ENCODE measurements around the gene SLC5A11.
"Not testable (repeated sequence)": the region's sequence is repeated elsewhere in the genome, so short reads cannot be mapped to it uniquely, and the experiment has no call there.

Gene SLC5A11

DNA sequence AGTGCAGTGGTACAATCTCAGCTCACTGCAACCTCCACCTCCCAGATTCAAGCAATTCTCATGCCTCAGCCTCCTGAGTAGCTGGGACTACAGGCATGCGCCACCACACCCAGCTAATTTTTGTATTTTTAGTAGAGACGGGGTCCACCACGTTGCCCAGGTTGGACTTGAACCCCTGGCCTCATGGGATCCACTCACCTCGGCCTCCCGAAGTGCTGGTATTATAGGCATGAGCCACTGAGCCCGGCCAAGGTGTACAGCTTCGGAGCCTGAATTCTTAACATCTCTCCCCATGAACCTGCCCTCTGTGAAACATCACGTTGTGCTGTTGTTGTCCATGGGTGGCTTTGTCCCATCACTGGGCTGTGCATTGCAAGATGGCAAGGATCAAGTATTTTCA, 11.1 kb downstream of the SLC5A11 start:
- H3K4me3 ChIP-seq (ENCODE audit: low read depth, low read length), result not testable (repeated sequence)

DNA sequence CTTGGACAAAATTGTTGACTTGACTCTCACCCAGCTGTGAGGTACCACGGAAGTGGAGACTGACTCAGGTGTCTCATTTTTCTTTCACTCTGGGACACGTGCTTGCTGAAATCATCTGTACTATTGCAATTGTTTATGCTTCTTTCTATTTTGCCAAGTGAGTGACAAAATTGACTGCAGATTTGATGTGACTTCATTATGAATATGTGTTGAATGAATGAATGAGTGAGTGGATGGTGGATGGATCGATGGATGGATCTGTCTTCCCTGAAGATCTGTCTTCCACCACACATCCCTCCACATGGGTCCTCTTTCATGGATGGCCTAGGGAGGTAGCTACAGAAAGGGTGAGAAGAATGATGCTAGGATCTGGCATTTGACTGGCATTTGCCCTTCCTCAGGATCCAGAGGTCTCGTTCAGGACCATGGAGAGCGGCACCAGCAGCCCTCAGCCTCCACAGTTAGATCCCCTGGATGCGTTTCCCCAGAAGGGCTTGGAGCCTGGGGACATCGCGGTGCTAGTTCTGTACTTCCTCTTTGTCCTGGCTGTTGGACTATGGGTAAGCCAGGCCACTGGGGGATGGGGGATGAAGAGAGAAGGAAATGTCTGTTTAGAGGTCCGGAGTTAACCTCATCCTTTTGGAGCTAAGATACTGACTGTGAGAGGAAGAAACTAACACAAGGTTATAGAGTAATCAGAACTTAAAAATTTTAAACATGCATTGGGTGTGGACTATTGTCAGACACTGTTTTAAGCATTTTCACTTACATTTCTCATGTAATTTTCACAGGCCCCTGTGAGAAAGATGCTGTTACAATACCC, 12.7 kb downstream of the SLC5A11 start:
- no peak overlapping the region for H3K4me3 ChIP-seq (ENCODE audit: low read depth, low read length)

DNA sequence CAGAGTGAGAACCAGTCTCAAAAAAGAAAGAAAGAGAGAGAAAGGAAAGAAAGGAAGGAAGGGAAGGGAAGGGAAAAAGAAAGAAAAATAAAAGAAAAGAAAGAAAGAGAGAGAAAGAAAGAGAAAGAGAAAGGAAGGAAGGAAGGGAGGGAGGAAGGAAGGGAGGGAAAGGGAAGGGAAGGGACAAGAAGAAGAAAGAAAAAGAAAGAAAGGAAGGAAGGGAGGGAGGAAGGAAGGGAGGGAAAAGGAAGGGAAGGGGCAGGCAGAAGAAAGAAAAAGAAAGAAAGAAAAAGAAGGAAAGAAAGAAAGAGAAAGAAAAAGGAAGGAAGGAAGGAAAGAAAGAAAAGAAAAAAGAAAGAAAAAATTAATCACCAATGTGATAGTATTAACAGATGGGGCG, 15.7 kb downstream of the SLC5A11 start:
- H3K4me3 ChIP-seq (ENCODE audit: low read depth, low read length), result no peak overlapping the region

DNA sequence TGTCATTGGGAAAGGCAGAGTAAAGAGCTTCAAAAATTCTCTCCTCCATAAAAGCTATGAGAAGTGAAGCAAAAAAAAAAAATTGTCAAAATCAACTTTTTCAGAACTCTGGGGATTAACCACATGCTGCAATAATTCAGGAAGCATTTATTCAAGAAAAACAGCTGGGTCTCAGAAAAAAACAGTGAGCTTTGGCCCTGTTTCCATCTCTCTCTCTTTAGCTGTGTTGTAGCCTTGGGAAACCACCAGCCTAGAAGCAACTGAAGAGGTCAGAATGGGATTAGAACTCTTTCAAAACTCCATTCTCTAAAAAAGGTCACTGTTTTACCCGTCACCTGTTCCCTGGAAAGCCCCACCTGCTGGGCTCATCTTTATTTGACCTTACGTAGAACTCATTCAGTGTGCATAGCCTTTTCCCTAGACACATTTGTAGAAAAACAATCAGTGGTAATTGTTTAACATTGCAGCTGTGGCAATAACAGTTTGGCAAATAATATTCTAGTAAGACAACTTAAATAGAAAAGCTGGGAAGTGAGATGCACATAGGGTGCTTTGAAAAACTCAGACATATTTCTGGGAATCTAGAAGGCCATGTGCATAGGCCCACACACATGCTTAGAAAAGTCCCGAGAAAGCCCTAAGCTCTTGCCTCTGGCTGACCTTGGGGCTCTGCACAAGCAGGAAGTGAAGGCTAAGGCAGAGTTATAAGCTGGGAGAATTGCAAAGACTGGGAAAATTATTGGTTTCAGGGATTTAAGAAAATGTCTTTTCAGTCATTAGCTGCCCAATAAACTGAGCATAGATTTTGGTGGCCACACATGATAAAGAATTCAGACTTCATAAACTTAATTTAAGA, 18.0 kb downstream of the SLC5A11 start:
- no peak overlapping the region for H3K4me3 ChIP-seq (ENCODE audit: low read depth, low read length)

DNA sequence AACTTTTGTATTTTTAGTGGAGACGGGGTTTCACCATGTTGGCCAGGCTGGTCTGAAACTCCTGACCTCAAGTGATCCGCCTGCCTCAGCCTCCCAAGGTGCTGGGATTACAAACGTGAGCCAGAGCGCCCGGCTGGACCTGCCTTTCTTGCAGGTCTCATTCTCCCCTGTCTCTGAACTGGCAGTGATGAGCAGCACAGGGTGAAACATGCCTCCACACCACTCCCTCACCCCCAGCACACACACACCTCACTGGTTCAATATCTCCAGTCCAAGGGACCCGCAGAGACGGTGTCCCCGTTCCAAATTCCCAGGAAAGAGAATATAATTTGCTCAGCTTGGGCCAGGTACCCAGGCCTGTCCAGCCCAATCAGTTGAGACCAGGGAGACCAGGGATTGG, 23.3 kb downstream of the SLC5A11 start:
- H3K4me3 ChIP-seq (ENCODE audit: low read depth, low read length), result no peak overlapping the region

DNA sequence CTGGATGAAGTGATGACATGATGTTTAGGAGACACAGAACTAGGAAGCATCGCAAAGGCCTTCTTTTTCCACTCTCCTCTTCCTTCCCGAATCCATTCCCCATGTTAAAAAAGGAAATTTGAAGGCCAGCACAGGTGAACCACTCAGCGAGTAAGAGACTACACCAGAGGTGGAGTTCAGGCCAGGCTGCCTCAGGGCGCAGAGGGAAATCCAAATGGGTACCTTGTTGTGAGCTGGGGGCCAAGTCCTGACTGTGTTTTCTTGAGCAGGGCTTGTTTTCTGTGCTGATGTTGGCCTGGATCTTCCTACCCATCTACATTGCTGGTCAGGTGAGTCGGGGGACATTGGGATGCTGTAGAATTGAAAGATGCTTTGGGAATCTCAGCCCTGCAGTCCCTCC, 26.1 kb downstream of the SLC5A11 start:
- no peak overlapping the region for H3K4me3 ChIP-seq (ENCODE audit: low read depth, low read length)

DNA sequence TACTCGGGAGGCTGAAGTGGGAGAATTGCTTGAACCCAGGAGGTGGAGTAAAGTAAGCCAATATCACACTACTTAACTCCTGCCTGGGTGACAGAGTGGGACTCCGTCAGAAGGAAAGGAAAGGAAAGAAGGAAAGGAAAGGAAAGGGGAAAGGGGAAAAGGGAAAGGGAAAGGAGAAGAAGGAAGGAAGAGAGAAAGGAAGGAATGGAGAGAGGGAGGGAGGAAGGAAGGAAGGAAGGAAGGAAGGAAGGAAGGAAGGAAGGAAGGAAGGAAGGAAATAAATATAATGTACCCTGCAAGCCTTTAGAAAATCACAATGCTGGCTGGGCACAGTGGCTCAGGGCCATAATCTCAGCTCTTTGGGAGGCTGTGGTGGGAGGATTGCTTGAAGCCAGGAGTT, 27.3 kb downstream of the SLC5A11 start:
- H3K4me3 ChIP-seq (ENCODE audit: low read depth, low read length), result no peak overlapping the region

DNA sequence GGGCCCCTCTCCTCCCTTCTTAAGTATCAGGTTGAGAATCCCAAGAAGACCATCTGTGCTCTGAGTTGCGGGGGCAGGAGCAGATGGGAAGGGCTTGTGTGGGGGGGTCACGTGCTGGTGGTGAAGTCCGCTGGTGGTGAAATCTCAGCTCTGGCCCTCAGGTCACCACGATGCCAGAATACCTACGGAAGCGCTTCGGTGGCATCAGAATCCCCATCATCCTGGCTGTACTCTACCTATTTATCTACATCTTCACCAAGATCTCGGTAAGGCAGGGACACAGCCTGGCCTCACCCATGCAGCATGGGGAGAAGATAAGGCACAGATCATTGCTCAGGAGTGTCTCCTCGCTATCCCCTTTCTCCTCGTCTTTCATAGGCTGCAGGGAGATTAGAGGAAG, 29.7 kb downstream of the SLC5A11 start:
- H3K4me3 ChIP-seq (ENCODE audit: low read depth, low read length), result no peak overlapping the region

DNA sequence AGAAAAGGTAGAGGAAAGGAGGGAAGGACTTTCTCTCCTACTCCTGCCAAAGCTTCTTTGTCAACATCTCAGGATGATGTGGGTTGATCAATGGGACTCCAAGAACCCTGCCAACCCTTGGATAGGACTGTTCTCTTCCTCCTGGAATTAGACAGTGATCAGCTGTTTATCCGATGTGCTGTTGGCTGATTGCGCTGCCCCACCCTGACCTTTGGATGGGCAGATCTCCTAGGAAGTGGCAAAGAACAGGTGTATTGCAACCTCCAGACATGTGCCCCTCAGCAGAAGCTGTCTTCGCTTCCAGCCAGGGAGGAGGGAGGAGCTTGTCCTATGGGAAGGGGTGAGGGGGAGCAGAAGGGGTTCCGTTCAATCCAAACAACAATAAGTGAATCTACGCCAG, 30.5 kb downstream of the SLC5A11 start:
- no peak overlapping the region for H3K4me3 ChIP-seq (ENCODE audit: low read depth, low read length)

DNA sequence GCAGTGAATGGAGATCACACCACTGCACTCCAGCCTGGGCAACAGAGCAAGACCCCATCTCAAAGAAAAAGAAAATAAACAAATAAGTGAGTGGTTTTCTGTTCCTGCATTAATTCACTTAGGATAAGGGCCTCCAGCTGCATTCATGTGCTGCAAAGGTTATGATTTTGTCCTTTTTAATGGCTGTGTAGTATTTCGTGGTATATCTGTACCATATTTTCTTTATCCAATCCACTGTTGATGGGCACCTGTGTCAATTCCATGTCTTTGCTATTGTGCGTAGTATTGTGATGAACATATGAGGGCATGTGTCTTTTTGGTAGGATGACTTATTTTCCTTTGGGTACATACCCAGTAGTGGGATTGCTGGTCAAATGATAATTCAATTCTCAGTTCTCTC, 33.9 kb downstream of the SLC5A11 start:
- H3K4me3 ChIP-seq (ENCODE audit: low read depth, low read length), result no peak overlapping the region

DNA sequence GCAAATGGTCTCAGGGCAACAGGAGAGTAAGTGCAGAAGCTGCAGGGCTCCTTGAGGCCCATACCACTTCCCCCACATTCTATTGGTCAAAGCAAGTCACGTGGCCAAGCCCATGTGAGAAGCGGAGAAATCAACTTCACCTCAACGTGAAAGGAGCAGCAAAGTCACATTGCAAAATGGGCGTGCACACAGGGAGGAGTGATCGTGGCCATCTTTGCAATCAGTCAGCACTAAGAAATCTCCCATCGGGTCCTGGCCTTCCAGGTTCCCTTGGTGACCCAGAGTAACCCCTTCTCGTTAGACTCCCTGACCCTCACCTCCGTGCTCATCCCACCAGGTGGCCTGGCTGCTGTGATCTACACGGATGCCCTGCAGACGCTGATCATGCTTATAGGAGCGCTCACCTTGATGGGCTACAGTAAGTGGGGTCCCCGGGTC, 38.0 kb downstream of the SLC5A11 start:
- H3K4me3 ChIP-seq (ENCODE audit: low read depth, low read length), result no peak overlapping the region

DNA sequence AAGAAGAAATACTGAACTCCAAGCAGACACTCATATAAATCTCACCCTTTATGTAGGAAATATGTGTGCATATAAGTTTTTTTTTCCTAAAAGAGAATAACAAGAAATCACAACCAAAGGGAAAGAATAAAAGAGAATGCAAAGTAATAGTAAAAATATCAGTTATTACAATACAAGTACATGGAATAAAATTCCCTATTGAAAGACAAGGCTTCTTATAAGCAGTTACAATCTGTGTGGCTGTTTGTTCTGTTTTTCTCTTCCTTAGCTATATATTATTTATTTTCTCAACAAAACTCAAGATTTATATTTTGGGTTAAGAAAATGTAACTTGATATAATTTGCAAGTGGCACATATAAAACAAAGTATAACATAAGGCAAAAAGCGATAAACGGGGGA, 41.7 kb downstream of the SLC5A11 start:
- no peak overlapping the region for H3K4me3 ChIP-seq (ENCODE audit: low read depth, low read length)

DNA sequence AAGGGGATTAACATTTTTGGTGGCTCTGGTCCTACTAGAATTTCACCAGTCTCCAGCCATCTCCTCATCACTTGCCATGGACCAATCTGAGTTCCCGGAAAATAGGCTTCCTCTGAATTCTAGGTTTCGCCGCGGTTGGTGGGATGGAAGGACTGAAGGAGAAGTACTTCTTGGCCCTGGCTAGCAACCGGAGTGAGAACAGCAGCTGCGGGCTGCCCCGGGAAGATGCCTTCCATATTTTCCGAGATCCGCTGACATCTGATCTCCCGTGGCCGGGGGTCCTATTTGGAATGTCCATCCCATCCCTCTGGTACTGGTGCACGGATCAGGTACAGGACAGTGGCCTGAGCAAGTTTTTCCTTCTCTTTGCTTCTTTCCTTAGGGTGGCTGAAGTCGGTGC, 45.0 kb downstream of the SLC5A11 start:
- no peak overlapping the region for H3K4me3 ChIP-seq (ENCODE audit: low read depth, low read length)

DNA sequence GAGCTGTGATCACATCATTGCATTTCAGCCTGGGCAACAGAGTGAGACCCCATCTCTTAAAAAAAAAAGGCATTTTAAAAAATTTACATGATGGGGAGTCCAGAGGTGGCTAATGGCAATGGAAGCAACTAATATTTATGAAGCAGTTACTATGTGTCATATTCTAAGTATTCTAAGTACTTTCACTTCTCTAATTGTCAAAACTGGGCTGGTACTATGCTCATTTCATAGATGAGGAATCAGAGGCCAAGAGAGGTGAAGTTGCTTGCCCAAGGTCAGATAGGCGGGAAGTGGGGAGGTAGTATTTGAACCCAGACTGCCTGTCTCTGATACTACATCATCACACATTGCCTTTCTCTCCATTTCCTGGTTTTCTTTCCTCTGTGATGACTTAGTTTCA, 50.7 kb downstream of the SLC5A11 start:
- no peak overlapping the region for H3K4me3 ChIP-seq (ENCODE audit: low read depth, low read length)

DNA sequence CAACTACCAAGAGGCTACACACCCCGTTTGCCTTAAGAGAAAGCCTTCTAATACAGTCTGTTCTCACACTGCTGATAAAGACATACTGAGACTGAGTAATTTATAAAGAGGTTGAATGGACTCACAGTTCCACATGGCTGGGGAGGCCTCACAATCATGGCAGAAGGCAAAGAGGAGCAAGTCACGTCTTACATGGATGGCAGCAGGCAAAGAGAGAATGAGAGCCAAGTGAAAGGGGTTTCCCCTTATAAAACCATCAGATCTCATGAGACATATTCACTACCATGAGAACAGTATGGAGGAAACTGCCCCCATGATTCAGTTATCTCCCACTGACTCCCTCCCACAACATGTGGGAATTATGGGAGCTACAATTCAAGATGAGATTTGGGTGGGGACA, 51.8 kb downstream of the SLC5A11 start:
- H3K4me3 ChIP-seq (ENCODE audit: low read depth, low read length), result not testable (repeated sequence)

DNA sequence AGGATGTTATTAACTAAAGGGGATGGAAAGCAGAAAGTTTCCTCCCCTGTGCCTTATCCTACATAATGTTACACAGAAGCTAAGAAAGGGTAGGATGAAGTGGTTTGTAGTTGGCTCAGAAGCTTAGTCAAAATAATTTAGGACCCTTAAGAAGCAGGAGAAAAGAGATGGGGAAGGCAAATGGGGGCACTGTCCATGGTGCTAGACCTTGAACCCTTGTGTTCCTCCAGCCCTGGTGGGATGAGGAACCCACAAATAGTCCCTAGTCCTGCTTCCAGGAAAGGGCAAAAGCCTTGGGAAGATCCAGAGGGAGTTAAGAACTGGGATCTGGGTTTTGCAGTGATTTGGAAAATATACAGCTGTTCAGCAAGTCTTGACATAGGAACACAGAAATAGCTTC, 54.5 kb downstream of the SLC5A11 start:
- no peak overlapping the region for H3K4me3 ChIP-seq (ENCODE audit: low read depth, low read length)

DNA sequence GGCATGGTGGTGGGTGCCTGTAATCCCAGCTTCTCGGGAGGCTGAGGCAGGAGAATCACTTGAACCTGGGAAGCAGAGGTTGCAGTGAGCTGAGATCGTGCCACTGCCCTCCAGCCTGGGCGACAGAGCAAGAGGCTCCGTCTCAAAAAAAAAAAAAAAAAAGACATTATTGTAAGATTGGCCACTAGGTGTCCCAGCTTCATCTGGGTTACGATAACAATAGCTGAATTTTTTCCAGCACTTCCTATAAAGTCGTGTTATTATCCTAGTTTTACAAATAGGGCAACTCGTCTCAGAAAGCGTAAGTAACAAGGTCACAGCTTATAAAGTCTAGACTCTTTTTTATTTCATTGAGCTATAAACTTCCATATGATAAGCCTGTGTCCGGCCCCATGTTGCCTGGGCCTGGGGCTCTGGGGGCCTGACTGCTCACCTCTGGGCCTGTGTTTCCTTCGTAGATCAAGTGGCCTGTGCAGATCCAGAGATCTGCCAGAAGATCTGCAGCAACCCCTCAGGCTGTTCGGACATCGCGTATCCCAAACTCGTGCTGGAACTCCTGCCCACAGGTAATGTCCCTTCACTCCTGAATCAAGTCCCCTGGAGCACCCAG, 60.5 kb downstream of the SLC5A11 start:
- no peak overlapping the region for H3K4me3 ChIP-seq (ENCODE audit: low read depth, low read length)

DNA sequence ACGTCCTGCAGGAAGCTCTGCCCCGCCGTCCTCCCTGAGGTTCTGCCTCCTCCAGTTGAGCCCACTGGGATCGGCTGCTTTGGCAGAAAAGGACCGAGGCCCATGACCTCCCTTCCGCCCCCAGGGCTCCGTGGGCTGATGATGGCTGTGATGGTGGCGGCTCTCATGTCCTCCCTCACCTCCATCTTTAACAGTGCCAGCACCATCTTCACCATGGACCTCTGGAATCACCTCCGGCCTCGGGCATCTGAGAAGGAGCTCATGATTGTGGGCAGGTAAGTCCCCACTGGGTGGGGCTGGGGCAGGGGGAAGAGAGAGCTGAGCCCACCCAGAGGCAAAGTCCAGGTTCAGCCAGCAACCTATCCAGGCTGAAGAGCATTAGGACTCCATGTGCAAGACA, 61.1 kb downstream of the SLC5A11 start:
- no peak overlapping the region for H3K4me3 ChIP-seq (ENCODE audit: low read depth, low read length)

DNA sequence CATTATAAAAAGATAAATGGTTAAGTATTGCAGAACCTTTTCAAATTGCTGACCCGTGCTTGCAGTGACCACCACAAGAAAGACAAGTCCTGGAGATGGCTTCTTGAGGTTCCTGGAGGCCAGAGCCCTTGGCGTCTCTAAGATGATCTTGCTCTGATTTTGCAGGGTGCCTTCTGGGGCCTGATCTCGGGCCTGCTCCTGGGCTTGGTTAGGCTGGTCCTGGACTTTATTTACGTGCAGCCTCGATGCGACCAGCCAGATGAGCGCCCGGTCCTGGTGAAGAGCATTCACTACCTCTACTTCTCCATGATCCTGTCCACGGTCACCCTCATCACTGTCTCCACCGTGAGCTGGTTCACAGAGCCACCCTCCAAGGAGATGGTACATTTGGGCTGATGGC, 63.0 kb downstream of the SLC5A11 start:
- H3K4me3 ChIP-seq (ENCODE audit: low read depth, low read length), result no peak overlapping the region

DNA sequence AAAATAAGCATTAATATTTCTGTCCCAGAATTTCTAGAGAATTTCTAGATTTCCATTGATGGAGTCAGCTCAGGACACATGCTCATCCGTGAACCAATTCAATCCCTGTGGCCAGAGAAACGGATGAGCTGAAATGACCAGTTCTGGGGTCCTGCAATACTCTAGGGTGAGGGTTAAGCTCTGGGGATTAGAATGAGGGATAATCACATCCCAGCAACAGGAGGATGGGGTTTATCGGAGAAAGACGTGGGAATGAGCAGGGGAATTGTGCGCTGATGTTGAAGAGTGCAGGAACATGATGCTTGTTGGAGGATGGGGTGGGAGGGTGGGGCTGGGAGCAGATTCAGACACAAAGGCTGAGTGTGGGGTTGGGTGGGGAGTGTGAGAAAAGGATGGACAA, 64.1 kb downstream of the SLC5A11 start:
- no peak overlapping the region for H3K4me3 ChIP-seq (ENCODE audit: low read depth, low read length)

DNA sequence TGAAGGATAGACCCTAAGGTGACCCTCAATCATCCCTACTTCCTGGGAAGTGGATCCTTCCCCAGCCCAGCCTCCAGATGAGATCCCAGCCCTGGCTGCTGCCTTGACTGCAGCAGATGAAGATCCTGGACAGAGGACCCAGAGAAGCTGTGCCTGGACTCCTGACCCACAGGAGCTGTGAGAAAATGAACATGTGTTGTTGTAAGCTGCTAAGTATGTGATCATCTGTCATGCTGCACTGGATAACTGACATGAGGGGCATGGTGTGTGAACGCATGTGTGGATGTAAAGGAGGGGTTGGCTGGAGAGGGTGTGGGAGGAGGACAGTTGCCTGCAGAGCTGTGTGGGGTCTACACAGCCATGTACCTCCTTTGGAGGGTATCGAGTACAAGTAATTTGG, 69.3 kb downstream of the SLC5A11 start:
- H3K4me3 ChIP-seq (ENCODE audit: low read depth, low read length), result no peak overlapping the region

DNA sequence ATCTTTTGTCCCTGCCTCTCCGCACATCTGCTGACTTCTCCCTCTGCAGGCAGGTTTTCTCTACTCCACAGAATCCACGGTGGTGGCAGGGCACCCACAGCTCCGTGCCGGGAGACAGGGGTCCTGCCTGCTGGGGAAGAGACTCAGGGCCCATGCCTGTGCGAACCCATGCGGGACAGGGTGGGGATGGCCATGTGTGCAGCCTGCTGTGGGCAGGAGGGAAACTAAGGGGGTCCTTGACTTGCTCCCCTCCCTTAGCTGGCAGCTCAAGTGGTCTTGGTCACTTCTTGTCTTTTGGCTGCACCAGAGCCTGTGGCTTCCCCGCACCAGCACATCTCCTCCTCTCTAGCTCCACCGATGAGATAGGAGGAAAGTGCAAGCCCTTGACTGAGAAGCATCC, 69.8 kb downstream of the SLC5A11 start:
- H3K4me3 ChIP-seq (ENCODE audit: low read depth, low read length), result no peak overlapping the region

Data from iPS-11a (cell line).